Ovary (tissue), 7 donors: Measurements from ENCODE around the gene MTCL3.

Experiments used
- DNase-seq, 5 donors: peaks; one replicate each; pipeline ENCODE4 v3.0.0-alpha.2; 2019 to 2020
- H3K27ac ChIP-seq, 2 donors: fragments of 200-600 bp; one replicate each; pipeline versions ENCODE4 v1.5.1 to v1.8.0; 2019 to 2022
- H3K27me3 ChIP-seq: fragments of 200-600 bp; one replicate; pipeline ENCODE4 v1.8.0; 2022
- H3K36me3 ChIP-seq: fragments of 200-600 bp; sonication (generic); one replicate; pipeline ENCODE4 v1.5.1; 2019
- H3K4me1 ChIP-seq: one replicate; pipeline ENCODE4 v1.8.1; 2013; ENCODE audit warnings: mild to moderate bottlenecking, moderate library complexity; ENCODE audit not compliant: insufficient read depth
- H3K4me3 ChIP-seq: fragments of 200-600 bp; sonication (generic); one replicate; pipeline ENCODE4 v1.5.1; 2017
- H3K9me3 ChIP-seq, 2 donors: fragments of 200-600 bp in 1 of 2; sonication (generic) in 1 of 2; one replicate each; pipeline versions ENCODE4 v1.5.1 to v1.8.1; 2013 to 2019; ENCODE audit warnings: mild to moderate bottlenecking in 1 of 2, moderate library complexity in 1 of 2
- CTCF ChIP-seq, 3 donors: fragments of 450-650 bp in 2 of 3; fragments of 200-600 bp in 1 of 3; IDR thresholded peaks; one replicate each; pipeline versions ENCODE4 v1.5.1 to v1.8.0; 2016 to 2022; ENCODE audit warnings: antibody characterized with exemption in 3 of 3, mild to moderate bottlenecking in 1 of 3
- EP300 ChIP-seq: sonication (generic); formaldehyde crosslinking; IDR thresholded peaks from one replicate; pipeline ENCODE4 v1.6.1; 2017; ENCODE audit warnings: antibody characterized with exemption
- POLR2A ChIP-seq: fragments of 450-650 bp; IDR thresholded peaks from one replicate; pipeline ENCODE4 v1.6.1; 2017; ENCODE audit warnings: antibody characterized with exemption, mild to moderate bottlenecking, moderate library complexity
- WGBS, 3 donors: extraction: QIAGEN DNeasy Blood & Tissue Kit in 1 of 3; methylation state at CpG; one replicate each; pipeline versions ENCODE4 v1.1.5 to v1.1.7; 2013 to 2017; 5-methylcytosine and 5-hydroxymethylcytosine counted together
- intact Hi-C, 4 donors: fragments of 100-400 bp; cut with DNase I; formaldehyde crosslinking; loops; one replicate each; pipeline versions ENCODE4 v1.11.0 to v1.15.1; 2022 to 2023
- donor health status: DM: no; HTN: no; CAD: no; lungs with moderate emphysema.
- donor health status: DM: no; HTN: no; CAD: no.
- donor health status: Bipolar disorder and iron deficiency.
- donor health status: DM: no; HTN: no; CAD: no.
- donor health status: DM: yes; HTN: yes; CAD: no.

MTCL3 gene

GRCh38 chr6:127453845-127454619, 65.1 kb downstream of the MTCL3 start:
- 59 to 69% (median 59%) methylated on average over 2 of the region's 2 CpGs for WGBS, 3 donors
- DNase-seq, result no peak
- Histone ChIP-seq H3K4me1 (no peaks in the 10 kb centered on the region), H3K27me3 (no peaks in the 10 kb centered on the region), H3K36me3 (no peaks in the 10 kb centered on the region), H3K27ac (no peak overlapping the region), H3K4me3 (no peak overlapping the region), H3K9me3 (no peaks in the 10 kb centered on the region)
- intact Hi-C loops, result no loop called here
- TF ChIP-seq CTCF (IDR thresholded peaks at IDR 0.05) (no peak), POLR2A (no peak), EP300 (no peak)

DNA sequence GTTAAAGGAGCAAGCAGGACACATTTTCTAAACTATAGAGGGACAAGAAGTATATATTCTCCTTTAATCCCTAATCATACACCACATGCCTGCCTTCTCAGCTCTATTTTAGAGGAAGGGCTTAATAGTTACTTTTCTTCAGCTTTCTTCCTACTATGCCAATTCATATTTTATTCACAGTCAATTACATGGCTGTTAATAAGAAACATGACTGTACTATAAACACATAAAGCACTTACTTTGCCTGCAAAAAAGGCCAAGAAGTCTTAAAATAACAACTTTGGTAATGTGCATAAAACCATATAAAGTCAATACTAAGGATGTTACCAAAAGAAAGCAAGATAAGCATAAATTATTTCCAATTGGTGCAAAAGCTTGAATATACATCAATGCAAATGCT, 66.3 kb downstream of the MTCL3 start:
- no peaks in the 10 kb centered on the region for H3K9me3 ChIP-seq
- DNase-seq, result no peak
- H3K27me3 ChIP-seq, result no peaks in the 10 kb centered on the region
- H3K27ac ChIP-seq, result no peak overlapping the region
- H3K4me1 ChIP-seq, result no peaks in the 10 kb centered on the region
- H3K4me3 ChIP-seq, result no peak overlapping the region
- TF ChIP-seq EP300 (no peak), CTCF (IDR thresholded peaks at IDR 0.05) (no peak), POLR2A (no peak)
- intact Hi-C loops, result no loop called here
- no peaks in the 10 kb centered on the region for H3K36me3 ChIP-seq

GRCh38 chr6:127451388-127451787, 67.7 kb downstream of the MTCL3 start:
- no peak for TF ChIP-seq POLR2A
- no peak for TF ChIP-seq EP300
- no peak for TF ChIP-seq CTCF (IDR thresholded peaks at IDR 0.05)
- H3K27ac ChIP-seq, result no peak overlapping the region
- H3K4me1 ChIP-seq, result no peaks in the 10 kb centered on the region
- intact Hi-C loops, result no loop called here
- H3K27me3 ChIP-seq, result no peaks in the 10 kb centered on the region
- 91 to 96% (median 95%) methylated on average over 3 of the region's 3 CpGs for WGBS, 3 donors
- no peaks in the 10 kb centered on the region for H3K36me3 ChIP-seq
- H3K4me3 ChIP-seq, result no peak overlapping the region
- no peaks in the 10 kb centered on the region for H3K9me3 ChIP-seq
- no peak for DNase-seq

- Histone ChIP-seq H3K27ac (no peak overlapping the region), H3K27me3 (no peaks in the 10 kb centered on the region), H3K4me1 (no peaks in the 10 kb centered on the region), H3K4me3 (no peak overlapping the region), H3K9me3 (no peaks in the 10 kb centered on the region), H3K36me3 (no peaks in the 10 kb centered on the region)
- intact Hi-C loops, result no loop called here
- DNase-seq, result no peak
- TF ChIP-seq CTCF (IDR thresholded peaks at IDR 0.05) (no peak), EP300 (no peak), POLR2A (no peak)
Observed at GRCh38 chr6:127447780-127448179, 71.4 kb downstream of the MTCL3 start.
